Testis (tissue), 3 donors: Measurements from ENCODE around the gene PPARGC1A. TPM values are rescaled to one million over a fixed set of nuclear protein-coding genes. Genes with fewer than 3 reads are reported as not detected.

Source experiments
- DNase-seq: peaks from one replicate; pipeline ENCODE4 v3.0.0-alpha.2; 2019
- H3K27ac ChIP-seq, 2 donors: fragments of 200-600 bp; sonication (generic); one replicate each; pipeline ENCODE4 v1.5.1; 2019
- H3K27me3 ChIP-seq: fragments of 200-600 bp; sonication (generic); one replicate; pipeline ENCODE4 v1.5.1; 2019
- H3K36me3 ChIP-seq: fragments of 200-600 bp; sonication (generic); one replicate; pipeline ENCODE4 v1.5.1; 2017; ENCODE audit warnings: low read depth; ENCODE audit errors: missing control alignments
- H3K4me1 ChIP-seq: fragments of 200-600 bp; sonication (generic); one replicate; pipeline ENCODE4 v1.5.1; 2019
- H3K4me3 ChIP-seq, 2 donors: fragments of 200-600 bp; sonication (generic); one replicate each; pipeline ENCODE4 v1.5.1; 2017 to 2019
- H3K9me3 ChIP-seq: fragments of 200-600 bp; sonication (generic); one replicate; pipeline ENCODE4 v1.5.1; 2017
- CTCF ChIP-seq, 3 experiments: fragments of 450-650 bp in 2 of 3; fragments of 200-600 bp in 1 of 3; sonication (generic) in 1 of 3; IDR thresholded peaks; one replicate each; pipeline ENCODE4 v1.5.1; 2016 to 2019; ENCODE audit warnings: antibody characterized with exemption in 3 of 3, mild to moderate bottlenecking in 2 of 3, moderate library complexity in 1 of 3
- POLR2A ChIP-seq: fragments of 450-650 bp; IDR thresholded peaks from one replicate; pipeline ENCODE4 v1.6.1; 2017; ENCODE audit warnings: antibody characterized with exemption, mild to moderate bottlenecking, moderate library complexity
- WGBS, 2 donors: methylation state at CpG; one replicate each; pipeline ENCODE4 v1.1.5; 2018; 5-methylcytosine and 5-hydroxymethylcytosine counted together
- intact Hi-C: fragments of 100-400 bp; cut with DNase I; formaldehyde crosslinking; loops from one replicate; pipeline ENCODE4 v1.15.1; 2023; ENCODE audit warnings: low total_unique reads
- polyA plus RNA-seq: library from polyadenylated mRNA; stranded (reverse); fragments of 350-450 nt; fragmentation: Illumina TruSeq; extraction: RNeasy Lipid Tissue Mini Kit (QIAGEN cat#74804); gene quantifications from one replicate; pipeline ENCODE4 v1.2.3, GENCODE V29; 2014; ENCODE audit warnings: low read depth, low replicate concordance; ENCODE audit not compliant: insufficient read depth
- total RNA-seq, 2 donors: library from RNA; depleted of rRNA; stranded (reverse); fragments of >200 nt; gene quantifications; one replicate each; pipeline ENCODE4 v1.2.3, GENCODE V29; 2016

Gene PPARGC1A
- total and polyA plus RNA-seq, 3 donors from 2014 or later: 15.4 to 33.4 (median 33.0) TPM

- intact Hi-C loops: no loop called here
- Histone ChIP-seq H3K4me1 (no peaks in the 10 kb centered on the region), H3K27ac (no peak overlapping the region), H3K9me3 (no peaks in the 10 kb centered on the region), H3K4me3 (no peak overlapping the region), H3K27me3 (no peaks in the 10 kb centered on the region), H3K36me3 (no peaks in the 10 kb centered on the region)
- 56 to 63% methylated on average over 1 of the region's 1 CpG for WGBS, 2 donors
- TF ChIP-seq POLR2A (no peak), CTCF (IDR thresholded peaks at IDR 0.05) (no peak)
- DNase-seq: no peak
Observed at GRCh38 chr4:23819041-23819511, 70.8 kb downstream of the PPARGC1A start.

- no peaks in the 10 kb centered on the region for H3K9me3 ChIP-seq
- H3K36me3 ChIP-seq: no peaks in the 10 kb centered on the region
- DNase-seq: no peak
- TF ChIP-seq CTCF (IDR thresholded peaks at IDR 0.05) (no peak), POLR2A (no peak)
- WGBS, 2 donors: 65 to 73% methylated on average over 7 of the region's 7 CpGs
- H3K4me1 ChIP-seq: no peaks in the 10 kb centered on the region
- H3K27ac ChIP-seq: no peak overlapping the region
- intact Hi-C loops: no loop called here
- no peaks in the 10 kb centered on the region for H3K27me3 ChIP-seq
- H3K4me3 ChIP-seq: no peak overlapping the region
Observed at GRCh38 chr4:23818097-23818885, 71.6 kb downstream of the PPARGC1A start.

GRCh38 chr4:23814996-23815660 is 74.7 kb downstream of the PPARGC1A start:
- Histone ChIP-seq H3K27me3 (no peaks in the 10 kb centered on the region), H3K9me3 (no peaks in the 10 kb centered on the region), H3K36me3 (no peaks in the 10 kb centered on the region), H3K27ac (no peak overlapping the region), H3K4me3 (no peak overlapping the region), H3K4me1 (no peaks in the 10 kb centered on the region)
- DNase-seq: no peak
- no peak for TF ChIP-seq POLR2A
- TF ChIP-seq CTCF (IDR thresholded peaks at IDR 0.05): no peak
- intact Hi-C loops: no loop called here
- 92% methylated on average over 8 of the region's 8 CpGs for WGBS, 2 donors

GRCh38 chr4:23814587-23814986 is 75.3 kb downstream of the PPARGC1A start:
- intact Hi-C loops: no loop called here
- no peaks in the 10 kb centered on the region for H3K9me3 ChIP-seq
- DNase-seq: no peak
- H3K4me1 ChIP-seq: no peaks in the 10 kb centered on the region
- no peak for TF ChIP-seq CTCF (IDR thresholded peaks at IDR 0.05)
- TF ChIP-seq POLR2A: no peak
- 91 to 95% methylated on average over 2 of the region's 2 CpGs for WGBS, 2 donors
- H3K27ac ChIP-seq: no peak overlapping the region
- no peak overlapping the region for H3K4me3 ChIP-seq
- H3K36me3 ChIP-seq: no peaks in the 10 kb centered on the region
- no peaks in the 10 kb centered on the region for H3K27me3 ChIP-seq
